IPS DF 19.7 (cell line): ENCODE measurements around the gene CCDC175.

ENCODE experiments used
- DNase-seq: peaks from one replicate; pipeline ENCODE4 v3.0.0-alpha.2; 2013; ENCODE audit warnings: low read depth, low spot score

Gene CCDC175

DNA sequence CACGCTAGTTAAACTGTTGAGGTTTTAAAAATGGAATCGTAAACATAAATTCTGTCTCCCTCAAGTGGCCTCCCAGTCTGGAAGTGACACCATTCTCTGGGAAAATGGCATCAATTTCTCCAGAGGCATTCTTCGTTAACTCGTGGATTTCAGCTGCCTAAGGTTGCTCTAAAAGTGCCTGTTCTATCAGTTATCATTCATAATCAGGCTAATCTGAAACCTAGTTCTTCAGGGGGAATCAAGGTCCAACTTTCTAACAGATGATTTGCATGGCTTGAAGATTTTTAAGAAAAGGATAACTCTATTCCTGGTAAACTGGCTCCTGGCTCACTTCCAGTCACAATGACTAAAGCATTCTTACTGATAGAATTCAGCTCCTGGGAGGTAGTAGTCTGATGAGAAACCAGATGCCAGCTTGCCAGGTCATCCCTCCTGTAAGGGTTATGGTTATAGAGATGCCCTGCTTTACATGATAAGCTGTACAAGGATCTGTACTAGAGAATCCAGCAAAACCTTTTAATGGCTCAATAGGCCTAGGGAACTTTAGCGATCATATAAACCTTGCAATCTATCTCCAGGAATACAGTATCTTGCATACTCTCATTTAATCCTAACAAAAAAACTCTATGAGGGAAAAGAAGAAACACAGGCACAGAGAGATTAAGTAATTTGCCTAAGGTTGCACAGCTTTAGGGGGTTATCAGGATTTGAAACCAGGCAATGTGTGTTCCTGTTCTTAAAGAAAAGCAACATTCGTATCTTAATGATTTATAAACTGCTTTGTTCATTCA lies 93.9 kb downstream of the CCDC175 start:
- DNase-seq = no peak

DNA sequence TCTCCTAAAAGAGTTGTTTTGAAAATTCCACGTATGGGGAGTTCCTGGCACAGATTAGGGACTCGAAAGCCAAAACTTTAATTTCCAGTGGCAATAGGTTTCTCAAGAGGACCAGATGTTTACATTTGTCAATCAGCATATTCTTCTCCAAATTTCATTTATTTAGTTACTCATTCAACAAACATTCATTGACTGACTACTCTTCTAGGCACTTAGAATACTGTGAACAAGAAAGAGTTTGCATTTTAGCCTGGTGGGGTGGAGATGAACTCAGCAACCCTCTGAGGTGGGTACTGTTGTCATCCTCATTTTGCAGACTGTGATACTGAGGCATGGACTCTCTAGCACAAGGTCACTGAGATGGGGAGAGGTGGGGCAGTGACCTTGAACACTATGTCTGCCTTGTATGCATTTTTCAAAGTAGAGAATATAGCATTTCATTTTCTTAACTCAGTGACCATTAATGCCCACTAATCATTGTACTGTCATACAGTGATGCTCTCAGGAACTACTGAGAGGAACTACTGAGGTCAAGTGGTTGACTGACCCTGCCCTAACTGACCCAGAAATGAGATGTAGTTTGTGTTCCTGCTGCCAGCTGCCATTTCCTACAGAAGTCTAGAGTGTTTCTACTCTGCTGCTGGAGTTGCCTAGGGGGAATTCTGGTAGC lies 94.6 kb downstream of the CCDC175 start:
- no peak for DNase-seq

DNA sequence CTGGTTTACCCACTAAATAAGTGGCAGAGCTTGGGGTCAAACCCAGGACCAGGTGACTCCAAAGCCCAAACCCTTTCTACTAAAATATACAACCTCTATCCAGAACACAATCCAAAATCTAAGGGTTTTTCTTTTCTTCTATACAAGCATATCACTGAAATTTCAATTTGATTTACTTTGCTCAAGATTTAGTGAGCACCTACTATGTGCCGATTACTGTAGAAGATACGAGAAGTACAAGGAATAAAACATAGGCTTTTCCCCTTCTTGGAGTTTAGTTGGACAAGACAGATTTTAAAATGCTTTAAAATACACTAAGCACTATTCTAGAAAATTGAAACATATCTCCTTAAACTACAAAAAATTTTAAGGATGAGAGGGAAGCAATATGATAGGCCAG lies 95.2 kb downstream of the CCDC175 start:
- DNase-seq = no peak

GRCh38 chr14:59480166-59480565 lies 96.4 kb downstream of the CCDC175 start:
- DNase-seq = no peak

GRCh38 chr14:59478540-59478939 lies 98.1 kb downstream of the CCDC175 start:
- DNase-seq = no peak

GRCh38 chr14:59475709-59476108 lies 100.9 kb downstream of the CCDC175 start:
- DNase-seq = no peak

GRCh38 chr14:59474172-59474571 lies 102.4 kb downstream of the CCDC175 start:
- no peak for DNase-seq

DNA sequence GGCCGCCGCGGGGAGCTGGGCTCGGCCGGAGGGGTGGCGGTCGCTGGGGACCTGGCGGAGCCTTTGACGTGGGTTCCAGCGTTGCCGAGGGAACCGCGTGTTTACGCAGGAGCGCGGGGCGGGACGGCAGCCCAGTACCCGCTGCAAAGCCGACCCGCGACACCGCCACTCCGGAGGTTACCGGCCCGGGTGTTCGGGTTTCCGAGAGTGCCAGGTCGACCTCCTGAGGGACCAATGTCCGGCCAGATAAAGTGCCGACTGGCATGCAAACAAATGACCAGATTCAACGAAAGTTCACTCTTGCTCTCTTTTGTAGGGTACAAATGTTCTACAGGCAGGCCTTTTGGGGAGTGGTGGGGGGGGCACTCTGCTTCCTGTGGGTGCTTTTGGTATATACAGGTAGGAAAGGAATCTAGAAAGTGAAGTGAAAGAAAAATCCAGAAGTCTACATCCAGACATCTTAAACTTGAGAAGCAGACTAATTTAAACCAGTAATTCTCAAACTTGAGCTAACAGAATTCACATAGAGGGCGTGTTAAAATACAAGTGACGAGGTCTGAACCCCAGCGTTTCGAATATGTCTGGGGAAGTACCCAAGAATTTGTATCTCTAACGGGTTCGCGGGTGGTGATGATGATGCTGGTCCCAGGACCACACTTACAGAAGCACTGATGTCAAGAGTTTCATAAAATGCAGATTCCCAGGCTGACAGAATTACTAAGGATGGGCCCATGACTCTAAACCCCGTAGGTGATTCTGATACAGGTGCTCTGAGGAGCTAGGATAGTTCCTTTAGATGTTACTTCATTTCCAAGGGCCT lies 111.1 kb downstream of the CCDC175 start, which contains the start of gene GPR135:
Gene GPR135, minus strand, starts transcription at position 65 of the 820 bp plus-strand sequence. CDS start 154 bp downstream, outside the sequence.
- DNase-seq = no peak

DNA sequence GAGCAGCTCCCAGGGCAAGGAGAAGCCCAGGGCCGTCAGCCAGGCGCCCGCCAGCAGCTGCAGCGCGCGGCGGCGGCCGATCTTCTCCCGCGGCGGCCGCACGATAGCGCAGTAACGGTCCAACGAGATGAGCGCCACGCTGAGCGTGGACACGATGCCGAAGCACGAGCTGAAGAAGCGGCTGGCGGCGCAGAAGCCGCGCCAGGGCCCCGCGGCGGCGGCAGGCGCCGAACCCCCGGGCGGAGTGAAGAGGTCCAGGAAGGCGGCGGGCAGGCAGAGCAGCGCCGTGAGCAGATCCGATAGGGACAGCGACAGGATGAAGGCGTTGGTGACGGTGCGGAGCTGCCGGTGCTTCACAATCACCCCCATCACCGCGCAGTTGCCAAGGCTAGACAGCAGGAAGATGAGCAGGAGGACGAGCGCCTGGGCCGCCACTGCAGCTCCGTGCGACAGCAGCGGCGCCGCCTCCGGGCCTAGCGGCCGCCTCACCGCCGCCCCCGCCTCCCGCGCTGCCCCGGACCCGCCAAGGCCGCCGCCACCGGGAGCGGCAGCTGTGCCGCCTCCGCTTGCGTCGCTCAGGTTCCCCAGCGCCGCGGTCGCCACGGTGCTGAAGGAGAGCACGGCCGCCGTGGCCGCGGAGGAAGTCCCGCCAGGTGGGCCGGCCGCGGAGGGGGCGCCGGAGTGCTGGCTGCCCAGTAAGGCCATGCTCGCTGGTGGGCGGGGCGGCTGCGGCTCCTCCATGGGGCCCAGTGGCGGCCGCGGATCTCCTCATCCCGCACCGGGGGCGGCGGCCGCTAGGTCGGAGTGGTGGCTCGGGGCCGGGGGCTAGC lies 111.9 kb downstream of the CCDC175 start:
- no peak for DNase-seq

DNA sequence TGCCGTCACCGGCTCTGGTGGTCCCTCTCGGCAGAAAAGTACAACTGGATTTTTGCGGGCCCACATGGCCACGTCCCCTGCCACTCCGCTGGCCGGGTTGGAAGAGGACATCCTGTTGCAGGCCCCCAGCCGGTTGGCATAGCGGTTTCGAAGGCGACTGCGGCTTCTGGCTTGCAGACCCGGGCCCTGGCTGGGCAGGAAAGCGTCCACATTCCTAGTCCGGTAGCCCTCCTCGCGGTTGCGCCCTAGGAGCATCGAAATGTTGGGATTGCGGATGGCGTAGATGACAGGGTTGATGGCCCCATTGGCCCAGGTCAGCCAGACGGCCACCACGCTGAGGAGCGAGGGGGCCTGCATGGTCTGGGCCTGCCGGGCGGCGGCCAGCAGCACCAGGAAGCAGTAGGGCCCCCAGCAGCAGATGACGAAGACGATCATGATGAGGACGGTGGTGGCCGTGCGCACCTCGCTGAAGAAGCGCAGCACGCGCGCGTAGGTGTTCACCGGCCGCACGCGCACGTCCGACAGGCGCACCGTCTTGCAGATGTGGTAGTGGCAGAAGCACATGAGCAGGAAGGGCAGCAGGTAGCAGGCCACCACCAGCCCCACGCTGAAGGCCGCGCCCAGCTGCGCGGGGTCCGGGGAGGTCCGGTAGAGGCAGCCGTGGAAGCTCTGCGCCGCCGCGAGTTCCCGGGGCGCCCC lies 112.7 kb downstream of the CCDC175 start:
- no peak for DNase-seq

DNA sequence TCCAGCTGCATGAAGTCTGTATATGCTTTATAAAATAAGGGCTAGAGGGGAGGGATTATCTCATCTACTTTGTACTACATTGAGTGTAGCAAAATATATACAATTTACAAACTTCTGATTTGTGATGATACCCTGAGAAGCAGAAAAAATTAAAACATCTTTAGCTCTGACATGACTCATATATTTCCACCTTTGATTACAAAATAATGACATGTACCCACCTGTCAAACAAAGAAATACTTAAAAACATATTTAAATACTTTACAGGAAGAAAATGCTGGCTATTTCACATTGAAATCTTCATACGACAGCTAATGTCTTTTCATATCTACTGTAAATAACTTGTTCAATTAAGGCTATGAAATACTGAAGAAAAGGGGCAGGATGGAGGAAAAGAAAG lies 114.7 kb downstream of the CCDC175 start:
- DNase-seq = no peak

- no peak for DNase-seq
Measured at GRCh38 chr14:59460378-59460777, 116.2 kb downstream of the CCDC175 start.

GRCh38 chr14:59458486-59458885 lies 118.1 kb downstream of the CCDC175 start:
- DNase-seq = no peak

GRCh38 chr14:59455411-59455810 lies 121.2 kb downstream of the CCDC175 start:
- DNase-seq = no peak
